ENCODE measurements around the gene ZNF689. TPM values are rescaled to one million over a fixed set of nuclear protein-coding genes. Genes with fewer than 3 reads are reported as not detected.

ZNF689 gene
- total RNA-seq, 4 donors from 2014 or later: 9.7 to 14.7 (median 11.8) TPM

DNA sequence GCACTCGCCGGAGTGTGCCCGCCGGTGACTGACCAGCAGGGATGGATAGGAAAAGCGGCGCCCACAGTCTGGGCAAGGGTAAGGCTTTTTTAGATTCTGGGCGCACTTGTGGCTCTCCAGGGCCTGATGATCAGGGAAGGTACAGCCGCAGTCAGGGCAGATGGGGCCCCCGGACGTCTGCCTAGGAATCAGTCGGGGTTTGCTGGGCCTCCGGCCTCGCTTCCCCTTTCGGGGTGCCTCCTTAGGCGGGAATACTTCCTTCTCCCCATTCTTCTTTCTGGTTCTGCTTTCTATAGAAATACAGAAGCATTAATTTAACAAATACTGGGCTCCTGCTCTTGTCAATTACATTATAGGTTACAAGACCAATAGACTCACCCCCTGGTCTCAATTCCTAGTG, 5.0 kb downstream of the ZNF689 start:
- peaks cover 32 to 37% of the 10 kb centered on the region in 2 donors for H3K36me3 ChIP-seq

DNA sequence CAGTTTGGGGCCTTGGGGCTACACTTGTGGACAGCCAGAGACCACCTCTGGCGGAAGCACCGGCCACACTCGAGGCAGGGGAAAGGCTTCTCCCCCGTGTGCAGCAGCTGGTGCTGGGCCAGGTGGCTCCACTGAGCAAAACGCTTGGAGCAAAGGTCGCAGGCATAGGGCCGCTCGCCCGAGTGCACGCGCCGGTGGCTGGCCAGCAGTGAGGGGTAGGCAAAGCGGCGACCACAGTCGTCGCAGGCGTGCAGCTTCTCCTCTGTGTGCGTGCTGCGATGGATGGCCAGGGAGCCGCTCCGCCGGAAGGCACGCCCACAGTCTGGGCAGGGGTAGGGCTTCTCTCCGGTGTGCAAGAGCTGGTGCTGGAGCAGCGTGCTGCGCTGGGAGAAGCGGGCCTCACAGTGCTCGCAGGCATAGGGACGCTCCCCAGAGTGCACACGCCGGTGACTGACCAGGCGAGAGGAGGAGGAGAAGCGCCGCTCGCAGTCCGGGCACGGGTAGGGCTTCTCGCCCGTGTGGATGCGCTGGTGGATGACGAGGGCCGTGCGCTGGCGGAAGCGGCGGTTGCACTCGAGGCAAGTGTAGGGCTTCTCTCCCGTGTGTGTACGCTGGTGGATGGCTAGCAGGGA, 5.8 kb downstream of the ZNF689 start:
- DNase-seq: no peak
- Histone ChIP-seq H3K27ac (no peak overlapping the region), H3K9me3 (no peaks in the 10 kb centered on the region), H3K4me1 (peaks cover 0 to 9% of the 10 kb centered on the region in 2 donors), H3K36me3 (peaks cover 32 to 37% of the 10 kb centered on the region in 2 donors), H3K27me3 (no peaks in the 10 kb centered on the region), H3K4me3 (replicated peaks in 1 of 3) (no peak overlapping the region)
- WGBS, 2 donors: 92 to 95% methylated on average over 42 to 49 of the region's 49 CpGs
- TF ChIP-seq, protein P1, sequence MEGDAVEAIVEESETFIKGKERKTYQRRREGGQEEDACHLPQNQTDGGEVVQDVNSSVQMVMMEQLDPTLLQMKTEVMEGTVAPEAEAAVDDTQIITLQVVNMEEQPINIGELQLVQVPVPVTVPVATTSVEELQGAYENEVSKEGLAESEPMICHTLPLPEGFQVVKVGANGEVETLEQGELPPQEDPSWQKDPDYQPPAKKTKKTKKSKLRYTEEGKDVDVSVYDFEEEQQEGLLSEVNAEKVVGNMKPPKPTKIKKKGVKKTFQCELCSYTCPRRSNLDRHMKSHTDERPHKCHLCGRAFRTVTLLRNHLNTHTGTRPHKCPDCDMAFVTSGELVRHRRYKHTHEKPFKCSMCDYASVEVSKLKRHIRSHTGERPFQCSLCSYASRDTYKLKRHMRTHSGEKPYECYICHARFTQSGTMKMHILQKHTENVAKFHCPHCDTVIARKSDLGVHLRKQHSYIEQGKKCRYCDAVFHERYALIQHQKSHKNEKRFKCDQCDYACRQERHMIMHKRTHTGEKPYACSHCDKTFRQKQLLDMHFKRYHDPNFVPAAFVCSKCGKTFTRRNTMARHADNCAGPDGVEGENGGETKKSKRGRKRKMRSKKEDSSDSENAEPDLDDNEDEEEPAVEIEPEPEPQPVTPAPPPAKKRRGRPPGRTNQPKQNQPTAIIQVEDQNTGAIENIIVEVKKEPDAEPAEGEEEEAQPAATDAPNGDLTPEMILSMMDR (IDR thresholded peaks at IDR 0.05): no peak
- TF ChIP-seq POLR2A (IDR thresholded peaks at IDR 0.05): no peak
- intact Hi-C loops (cut with DNase I): loop anchor here (10.0 kb wide), 1 partner anchor 160 kb away; the partner anchor contains the start of gene SEPHS2

More for the DNA sequence above, 5.0 kb downstream of the ZNF689 start:
- intact Hi-C loops (cut with DNase I): loop anchor here (10.0 kb wide), 1 partner anchor 160 kb away; the partner anchor contains the start of gene SEPHS2
- 84 to 97% methylated on average over 13 to 15 of the region's 15 CpGs for WGBS, 2 donors
- Histone ChIP-seq H3K27ac (no peak overlapping the region), H3K27me3 (no peaks in the 10 kb centered on the region), H3K4me3 (replicated peaks in 1 of 3) (no peak overlapping the region), H3K4me1 (peaks cover 0 to 9% of the 10 kb centered on the region in 2 donors), H3K9me3 (no peaks in the 10 kb centered on the region)
- TF ChIP-seq, protein P1 (IDR thresholded peaks at IDR 0.05): no peak
- no peak for TF ChIP-seq POLR2A (IDR thresholded peaks at IDR 0.05)
- no peak for DNase-seq

DNA sequence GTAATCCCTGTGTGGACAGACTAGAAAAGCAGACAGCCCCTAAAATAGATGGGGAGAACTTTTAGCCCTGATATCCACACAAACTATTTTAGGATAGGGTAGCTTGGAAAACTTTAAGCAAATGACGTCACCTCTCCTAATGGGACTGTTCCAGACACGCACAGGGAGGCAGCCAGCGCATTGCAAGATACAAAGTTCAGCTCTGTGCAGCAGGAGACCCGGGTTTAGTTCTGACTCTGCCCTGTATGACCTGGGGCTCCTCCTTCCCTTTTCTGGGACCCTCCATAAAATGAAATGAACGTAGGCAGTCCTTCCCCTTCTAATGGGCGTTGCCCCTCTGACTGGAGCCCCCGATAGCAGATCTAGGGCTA, 6.3 kb downstream of the ZNF689 start:
- TF ChIP-seq, protein P1 (IDR thresholded peaks at IDR 0.05): no peak
- no peak for TF ChIP-seq POLR2A (IDR thresholded peaks at IDR 0.05)
- Histone ChIP-seq H3K36me3 (peaks cover 32 to 37% of the 10 kb centered on the region in 2 donors), H3K27ac (no peak overlapping the region)

GRCh38 chr16:30602616-30603277, 7.4 kb downstream of the ZNF689 start:
- H3K9me3 ChIP-seq: no peaks in the 10 kb centered on the region
- H3K36me3 ChIP-seq: peaks cover 27 to 36% of the 10 kb centered on the region in 2 donors
- no peak overlapping the region for H3K4me3 ChIP-seq (replicated peaks in 1 of 3)
- 78% methylated on average over 4 of the region's 4 CpGs for whole genome bisulfite sequencing, 2 donors
- DNase-seq: no peak
- intact Hi-C loops (cut with DNase I): loop anchor here (10.0 kb wide), 1 partner anchor 158 kb away; the partner anchor contains the start of gene SEPHS2
- TF ChIP-seq POLR2A (IDR thresholded peaks at IDR 0.05): no peak
- TF ChIP-seq, protein P1 (IDR thresholded peaks at IDR 0.05): no peak
- H3K27me3 ChIP-seq: no peaks in the 10 kb centered on the region
- no peaks in the 10 kb centered on the region for H3K4me1 ChIP-seq
- no peak overlapping the region for H3K27ac ChIP-seq

More for the DNA sequence above, 6.3 kb downstream of the ZNF689 start:
- WGBS, 2 donors: 89 to 93% methylated on average over 7 of the region's 7 CpGs
- Histone ChIP-seq H3K9me3 (no peaks in the 10 kb centered on the region), H3K4me1 (peaks cover 0 to 4% of the 10 kb centered on the region in 2 donors), H3K27me3 (no peaks in the 10 kb centered on the region), H3K4me3 (replicated peaks in 1 of 3) (no peak overlapping the region)
- intact Hi-C loops (cut with DNase I): loop anchor here (10.0 kb wide), 1 partner anchor 159 kb away; the partner anchor contains the start of gene SEPHS2
- no peak for DNase-seq

DNA sequence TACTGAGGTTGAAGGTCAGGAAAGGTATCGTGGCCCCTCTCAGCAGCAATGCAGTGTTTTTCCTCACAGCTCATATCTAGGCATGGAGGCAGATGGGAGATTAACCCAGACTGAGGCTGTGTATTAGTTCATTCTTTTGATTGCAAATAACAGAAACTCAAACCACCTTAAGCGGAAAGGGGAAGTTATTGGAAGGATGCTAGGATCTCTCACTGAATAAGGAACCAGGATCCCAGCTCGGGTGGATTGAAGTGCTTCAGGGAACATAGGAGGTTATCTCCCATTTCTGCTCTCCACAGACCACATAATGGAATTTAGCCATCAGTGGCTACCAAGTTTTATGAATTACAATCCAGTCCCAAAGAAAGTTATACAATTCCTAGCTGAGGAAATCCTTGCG, 8.2 kb downstream of the ZNF689 start:
- no peak overlapping the region for H3K27ac ChIP-seq

More for the DNA sequence above, 8.2 kb downstream of the ZNF689 start:
- no peaks in the 10 kb centered on the region for H3K9me3 ChIP-seq
- no peaks in the 10 kb centered on the region for H3K4me1 ChIP-seq
- H3K36me3 ChIP-seq: peaks cover 26 to 34% of the 10 kb centered on the region in 2 donors
- no peaks in the 10 kb centered on the region for H3K27me3 ChIP-seq
- H3K4me3 ChIP-seq (replicated peaks in 1 of 3): no peak overlapping the region
- intact Hi-C loops (cut with DNase I): loop anchor here (10.0 kb wide), 1 partner anchor 157 kb away; the partner anchor contains the start of gene SEPHS2
- no peak for DNase-seq
- 88 to 92% methylated on average over 4 of the region's 4 CpGs for WGBS, 2 donors
- TF ChIP-seq POLR2A (IDR thresholded peaks at IDR 0.05): no peak
- TF ChIP-seq, protein P1 (IDR thresholded peaks at IDR 0.05): no peak

All from thyroid gland (tissue), 4 donors.